HepG2 (cell line): ENCODE data around the gene DSG4. TPM values are rescaled to one million over a fixed set of nuclear protein-coding genes. Genes with fewer than 3 reads are reported as not detected.
A peak's percentile ranks its signal among the peaks of the same experiment; 100 is the strongest.

Source experiments
- ARID5B ChIP-seq: IDR thresholded peaks from 2 replicates; pipeline ENCODE4 v1.4.0; 2020; ENCODE audit warnings: mild to moderate bottlenecking, missing genetic modification reagents
- CC2D1A ChIP-seq: sonication (generic); formaldehyde crosslinking; IDR thresholded peaks from 2 replicates; pipeline ENCODE4 v1.8.1; 2023; ENCODE audit warnings: mild to moderate bottlenecking, missing genetic modification reagents
- EP300 ChIP-seq, 3 experiments: sonication (generic) in 1 of 3; formaldehyde crosslinking in 1 of 3; IDR thresholded peaks; 2 replicates each; pipeline versions ENCODE4 v1.5.1 to v1.6.1; 2011 to 2020; ENCODE audit warnings: low read depth in 2 of 3, low read length in 2 of 3, borderline replicate concordance in 1 of 3, improper control_type of control experiment in 1 of 3, mild to moderate bottlenecking in 1 of 3, missing genetic modification reagents in 1 of 3, moderate library complexity in 1 of 3
- FOSL2 ChIP-seq: sonication (generic); formaldehyde crosslinking; IDR thresholded peaks from 2 replicates; pipeline ENCODE4 v1.4.0; 2020; ENCODE audit warnings: missing genetic modification reagents
- FOXP4 ChIP-seq: sonication (generic); formaldehyde crosslinking; IDR thresholded peaks from 2 replicates; pipeline ENCODE4 v1.4.0; 2020; ENCODE audit warnings: missing genetic modification reagents
- MBNL3 ChIP-seq: fragments of 250-450 bp; sonication (Bioruptor Pico); conservative IDR thresholded peaks from 2 replicates; pipeline ENCODE4 v1.8.0; 2022; ENCODE audit warnings: mild to moderate bottlenecking, inconsistent platforms
- MEIS2 ChIP-seq: sonication (generic); formaldehyde crosslinking; IDR thresholded peaks from 2 replicates; pipeline ENCODE4 v1.9.0; 2021; ENCODE audit warnings: mild to moderate bottlenecking, missing genetic modification reagents
- PHF8 ChIP-seq: sonication (generic); formaldehyde crosslinking; IDR thresholded peaks from 2 replicates; pipeline ENCODE4 v1.5.0; 2020; ENCODE audit warnings: missing genetic modification reagents
- PITX1 ChIP-seq: sonication (generic); formaldehyde crosslinking; IDR thresholded peaks from 2 replicates; pipeline ENCODE4 v1.5.1; 2020; ENCODE audit warnings: mild to moderate bottlenecking, missing genetic modification reagents
- POGZ ChIP-seq: sonication (generic); formaldehyde crosslinking; IDR thresholded peaks from 2 replicates; pipeline ENCODE4 v1.4.0; 2020; ENCODE audit warnings: mild to moderate bottlenecking, missing genetic modification reagents
- POLR2AphosphoS2 ChIP-seq: IDR thresholded peaks from 2 replicates; pipeline ENCODE4 v1.6.1; 2011; ENCODE audit warnings: low read depth, low read length, improper control_type of control experiment
- SMAD3 ChIP-seq: sonication (generic); formaldehyde crosslinking; IDR thresholded peaks from 2 replicates; pipeline ENCODE4 v1.4.0; 2020; ENCODE audit warnings: missing genetic modification reagents
- SOX5 ChIP-seq: IDR thresholded peaks from 2 replicates; pipeline ENCODE4 v1.6.1; 2016; ENCODE audit warnings: borderline replicate concordance
- SYNCRIP ChIP-seq: fragments of 200-400 bp; formaldehyde crosslinking; IDR thresholded peaks from 2 replicates; pipeline ENCODE4 v1.6.1; 2018; ENCODE audit warnings: mild to moderate bottlenecking, low read depth, low read length; ENCODE audit not compliant: insufficient read depth
- TAF15 ChIP-seq: fragments of 200-400 bp; formaldehyde crosslinking; IDR thresholded peaks from one replicate; pipeline ENCODE4 v1.6.1; 2018; ENCODE audit warnings: mild to moderate bottlenecking, low read depth, low read length; ENCODE audit not compliant: poor library complexity, severe bottlenecking
- THAP7 ChIP-seq: sonication (generic); formaldehyde crosslinking; IDR thresholded peaks from 2 replicates; pipeline ENCODE4 v1.8.1; 2023; ENCODE audit warnings: mild to moderate bottlenecking, missing genetic modification reagents
- ZIK1 ChIP-seq: sonication (generic); formaldehyde crosslinking; IDR thresholded peaks from 2 replicates; pipeline ENCODE4 v1.5.0; 2020; ENCODE audit warnings: mild to moderate bottlenecking, low read depth, missing genetic modification reagents, borderline replicate concordance
- ZNF317 ChIP-seq: sonication (generic); formaldehyde crosslinking; IDR thresholded peaks from 2 replicates; pipeline ENCODE4 v1.5.0; 2020; ENCODE audit warnings: mild to moderate bottlenecking, missing genetic modification reagents
- ZNF749 ChIP-seq: sonication (generic); formaldehyde crosslinking; IDR thresholded peaks from 2 replicates; pipeline ENCODE4 v1.8.0; 2022; ENCODE audit warnings: mild to moderate bottlenecking, missing genetic modification reagents, moderate library complexity, borderline replicate concordance
- ZNF766 ChIP-seq: sonication (generic); formaldehyde crosslinking; IDR thresholded peaks from 2 replicates; pipeline ENCODE4 v1.5.0; 2020; ENCODE audit warnings: missing genetic modification reagents, borderline replicate concordance
- ZSCAN30 ChIP-seq: sonication (generic); formaldehyde crosslinking; IDR thresholded peaks from 2 replicates; pipeline ENCODE4 v1.5.0; 2020; ENCODE audit warnings: mild to moderate bottlenecking, missing genetic modification reagents
- ZXDC ChIP-seq: sonication (generic); formaldehyde crosslinking; IDR thresholded peaks from 2 replicates; pipeline ENCODE4 v1.5.0; 2020; ENCODE audit warnings: mild to moderate bottlenecking, missing genetic modification reagents
- polyA plus RNA-seq, 8 experiments: library from polyadenylated mRNA; depleted of rRNA in 3 of 8; stranded (reverse) in 7 of 8; unstranded in 1 of 8; fragments of >200 nt; fragmentation: Illumina TruSeq in 4 of 8; extraction: Trizol in 4 of 8; gene quantifications; 2 replicates each; pipeline versions ENCODE4 v1.2.1 to v1.2.3, GENCODE V29; 2011 to 2016; ENCODE audit warnings: low read depth in 4 of 8, missing spikeins in 1 of 8, mixed read lengths in 1 of 8; ENCODE audit not compliant: insufficient read depth in 1 of 8
- total RNA-seq, 5 experiments: library from RNA; depleted of rRNA; stranded (reverse); fragments of >200 nt; fragmentation: Illumina TruSeq; extraction: Trizol; gene quantifications; 2 replicates each; pipeline ENCODE4 v1.2.3, GENCODE V29; 2016; ENCODE audit warnings: low read depth in 1 of 5

Gene DSG4
- total and polyA plus RNA-seq, 2 of the 13 experiments (the other 11 are each of a cell fraction or from before 2014, with no cell fraction given) = 0.07 TPM; not detected in 1

DNA sequence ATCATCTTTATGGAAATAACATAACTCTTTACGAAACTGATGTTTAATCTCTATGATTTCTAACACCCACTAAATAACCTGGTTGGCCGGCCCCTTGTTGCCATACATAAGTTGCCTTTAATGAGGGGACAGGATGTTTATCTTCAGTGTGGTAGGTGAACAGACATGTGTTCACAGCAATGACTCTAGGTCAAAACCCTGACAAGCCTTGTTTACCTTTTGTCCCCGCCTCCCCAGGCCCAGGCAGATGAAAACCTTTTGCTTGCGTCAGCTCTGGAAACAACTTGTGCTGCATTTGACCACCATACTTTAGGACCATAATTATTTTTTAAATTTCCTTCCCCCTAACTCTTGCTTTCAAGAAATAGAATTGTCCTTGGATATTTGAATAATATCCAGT lies 2.9 kb upstream of the DSG4 start (continued):
- peak; percentile 82 for TF ChIP-seq FOXP4
- TF ChIP-seq PHF8 (CRISPR knock-in tag) = no peak
- TF ChIP-seq MEIS2 (CRISPR knock-in tag) = no peak
- TF ChIP-seq PITX1 = peak; percentile 34; the same call in 1 of the 2 replicates
- 0 out of 2 replicates have a peak, but pooled peaks have one; percentile 57 for TF ChIP-seq SMAD3 (CRISPR knock-in tag)
- peak; percentile 87 for TF ChIP-seq ARID5B (CRISPR knock-in tag)
- no peak for TF ChIP-seq ZNF766
- TF ChIP-seq ZSCAN30 (CRISPR knock-in tag) = no peak
- no peak for TF ChIP-seq MBNL3 (CRISPR knock-in tag)
- no peak for TF ChIP-seq POLR2AphosphoS2
- TF ChIP-seq POGZ (CRISPR knock-in tag) = peak; percentile 84
- TF ChIP-seq EP300 (IDR thresholded peaks at IDR 0.05; ENCODE audit: low read depth in 2 of 2, low read length in 2 of 2) = peak in 1 of 2 experiments; percentile 71; a peak in 1 of 4 replicates
- TF ChIP-seq EP300 (CRISPR knock-in tag; IDR thresholded peaks at IDR 0.05; ENCODE audit: borderline replicate concordance) = no peak
- TF ChIP-seq SYNCRIP = no peak
- TF ChIP-seq THAP7 (CRISPR knock-in tag) = no peak
- no peak for TF ChIP-seq ZIK1 (CRISPR knock-in tag)
- TF ChIP-seq TAF15 = no peak
- no peak for TF ChIP-seq CC2D1A (CRISPR knock-in tag)
- TF ChIP-seq ZNF749 (CRISPR knock-in tag) = no peak
- TF ChIP-seq SOX5 = peak; percentile 71
- peak; percentile 65 for TF ChIP-seq FOSL2
- 0 out of 2 replicates have a peak, but pooled peaks have one; percentile 33 for TF ChIP-seq ZNF317 (CRISPR knock-in tag)
- TF ChIP-seq ZXDC (CRISPR knock-in tag) = no peak
